Lower lobe of right lung (tissue), 2 donors: ENCODE data around the gene ARRDC5. TPM values are rescaled to one million over a fixed set of nuclear protein-coding genes. Genes with fewer than 3 reads are reported as not detected.

Experiments used
- ATAC-seq, 2 donors: fragments of 200-7000 bp; cut with Tn5 transposase; one replicate each; pipeline ENCODE4 v1.9.1; 2020 to 2022; ENCODE audit warnings: mild to moderate bottlenecking in 2 of 2, moderate library complexity in 2 of 2
- DNase-seq: peaks from one replicate; pipeline ENCODE4 v3.0.0-alpha.2; 2020
- H3K27ac ChIP-seq: fragments of 200-600 bp; one replicate; pipeline ENCODE4 v1.8.0; 2022
- H3K27me3 ChIP-seq: fragments of 200-600 bp; one replicate; pipeline ENCODE4 v1.8.0; 2022; ENCODE audit warnings: low read depth
- H3K36me3 ChIP-seq: fragments of 200-600 bp; one replicate; pipeline ENCODE4 v1.8.0; 2022; ENCODE audit warnings: mild to moderate bottlenecking
- H3K4me1 ChIP-seq: fragments of 200-600 bp; one replicate; pipeline ENCODE4 v1.8.0; 2022
- H3K4me3 ChIP-seq: fragments of 200-600 bp; one replicate; pipeline ENCODE4 v1.8.0; 2022; ENCODE audit warnings: mild to moderate bottlenecking
- H3K9me3 ChIP-seq: fragments of 200-600 bp; one replicate; pipeline ENCODE4 v1.8.0; 2022
- CTCF ChIP-seq: fragments of 200-600 bp; IDR thresholded peaks from one replicate; pipeline ENCODE4 v1.8.0; 2022; ENCODE audit warnings: antibody characterized with exemption, mild to moderate bottlenecking
- intact Hi-C: fragments of 100-400 bp; cut with DNase I; formaldehyde crosslinking; loops from one replicate; pipeline ENCODE4 v1.11.0; 2022
- total RNA-seq: library from RNA; stranded (reverse); fragmentation: NEBNext Ultra II Directional; extraction: Animal tissue kit (Norgen Biotek cat#: 25700); gene quantifications from one replicate; pipeline ENCODE4 v1.2.1, GENCODE V29; 2021
- donor health status: DM: no; HTN: yes; CAD: no; lungs with severe emphysema.

Gene ARRDC5
- total RNA-seq, 1 donor from 2014 or later: 0.83 TPM

DNA sequence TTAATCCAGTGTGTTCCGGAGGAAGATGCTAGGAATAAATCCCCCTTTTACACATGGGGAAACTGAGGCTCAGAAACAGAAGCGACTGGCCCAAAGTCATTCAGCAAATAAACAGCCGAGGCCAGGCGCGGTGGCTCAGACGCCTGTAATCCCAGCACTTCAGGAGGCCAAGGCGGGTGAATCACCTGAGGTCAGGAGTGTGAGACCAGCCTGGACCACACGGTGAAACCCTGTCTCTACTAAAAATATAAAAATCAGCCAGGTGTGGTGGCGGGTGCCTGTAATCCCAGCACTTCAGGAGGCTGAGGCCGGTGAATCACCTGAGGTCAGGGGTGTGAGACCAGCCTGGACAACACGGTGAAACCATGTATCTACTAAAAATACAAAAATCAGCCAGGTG is 23.7 kb downstream of the ARRDC5 start:
- no peak for TF ChIP-seq CTCF
- Histone ChIP-seq H3K4me1 (no peaks in the 10 kb centered on the region), H3K27ac (no peak overlapping the region), H3K4me3 (no peak overlapping the region), H3K36me3 (no peaks in the 10 kb centered on the region), H3K9me3 (no peaks in the 10 kb centered on the region), H3K27me3 (peaks cover 11% of the 10 kb centered on the region)
- intact Hi-C loops: no loop called here
- DNase-seq: no peak
- ATAC-seq: no peak

- no peaks in the 10 kb centered on the region for H3K9me3 ChIP-seq
- no peak overlapping the region for H3K27ac ChIP-seq
- DNase-seq (no peak), ATAC-seq (no peak)
- no peak overlapping the region for H3K4me3 ChIP-seq
- H3K36me3 ChIP-seq: no peaks in the 10 kb centered on the region
- no peak for TF ChIP-seq CTCF
- H3K27me3 ChIP-seq: peaks cover 11% of the 10 kb centered on the region
- no peaks in the 10 kb centered on the region for H3K4me1 ChIP-seq
- intact Hi-C loops: no loop called here
These were observed 24.2 kb downstream of the ARRDC5 start for GRCh38 chr19:4878491-4878968.

DNA sequence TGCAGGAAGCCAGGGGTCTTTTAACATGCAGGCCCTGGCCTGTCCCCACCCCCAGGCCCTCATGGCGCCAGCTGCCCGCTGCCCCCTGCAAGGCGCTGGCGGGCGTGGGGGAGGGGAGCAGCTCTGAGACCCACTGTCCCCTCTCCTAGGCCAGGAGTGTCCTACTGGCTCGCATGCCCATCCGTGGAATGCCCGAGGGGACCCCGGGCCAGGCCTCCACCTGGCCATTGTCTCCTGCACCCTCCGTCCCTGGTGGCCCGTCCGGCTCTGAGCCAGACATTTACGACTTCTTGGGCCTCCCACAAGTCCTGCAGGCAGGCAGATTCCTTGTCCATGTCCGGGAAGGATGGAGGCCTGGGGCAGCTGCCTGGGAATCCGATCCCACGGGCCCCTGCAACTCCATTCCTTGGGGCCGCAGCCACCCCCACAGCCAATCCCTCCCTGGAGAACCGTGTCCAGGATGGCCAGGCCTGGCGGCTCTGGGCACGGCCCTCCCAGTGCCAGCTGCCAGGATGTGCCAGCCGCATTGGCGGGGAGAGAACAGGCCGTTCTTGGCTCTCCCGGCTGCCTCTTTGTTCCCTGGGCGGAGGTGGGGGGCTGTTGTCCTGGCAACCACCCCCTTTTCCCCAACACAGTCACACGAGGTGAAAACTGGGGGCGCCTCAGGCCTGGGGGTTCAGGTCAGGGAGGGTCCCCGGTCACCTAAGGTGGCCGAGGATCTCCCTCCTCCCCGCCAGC is 24.8 kb downstream of the ARRDC5 start:
- no peak overlapping the region for H3K27ac ChIP-seq
- H3K9me3 ChIP-seq: no peaks in the 10 kb centered on the region
- no peaks in the 10 kb centered on the region for H3K36me3 ChIP-seq
- peaks cover 11% of the 10 kb centered on the region for H3K27me3 ChIP-seq
- DNase-seq: no peak
- no peak overlapping the region for H3K4me3 ChIP-seq
- intact Hi-C loops: no loop called here
- TF ChIP-seq CTCF: no peak
- no peaks in the 10 kb centered on the region for H3K4me1 ChIP-seq
- no peak for ATAC-seq

GRCh38 chr19:4873930-4874329 is 28.8 kb downstream of the ARRDC5 start:
- Histone ChIP-seq H3K4me3 (no peak overlapping the region), H3K27ac (no peak overlapping the region)
- intact Hi-C loops: no loop called here

DNA sequence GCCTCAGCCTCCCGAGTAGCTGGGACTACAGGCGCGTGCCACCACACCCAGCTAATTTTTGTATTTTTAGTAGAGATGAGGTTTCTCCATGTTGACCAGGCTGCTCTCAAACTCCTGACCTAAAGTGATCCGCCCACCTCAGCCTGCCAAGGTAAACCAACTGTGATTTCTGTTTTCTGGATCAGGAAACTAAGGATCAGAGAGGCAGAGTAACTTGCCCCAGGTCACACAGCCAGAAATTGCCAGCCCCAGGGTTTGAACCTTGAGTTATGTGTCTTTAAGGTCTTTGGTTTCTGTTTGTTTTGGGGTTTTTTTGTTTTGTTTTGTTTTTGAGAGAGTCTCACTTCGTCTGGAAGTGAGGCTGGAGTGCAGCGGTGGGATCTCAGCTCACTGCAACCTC is 31.0 kb downstream of the ARRDC5 start:
- TF ChIP-seq CTCF: no peak
- DNase-seq (no peak), ATAC-seq (no peak)
- no peaks in the 10 kb centered on the region for H3K36me3 ChIP-seq
- no peaks in the 10 kb centered on the region for H3K9me3 ChIP-seq
- peaks cover 11% of the 10 kb centered on the region for H3K4me1 ChIP-seq
- no peaks in the 10 kb centered on the region for H3K27me3 ChIP-seq
- H3K27ac ChIP-seq: no peak overlapping the region
- no peak overlapping the region for H3K4me3 ChIP-seq
- intact Hi-C loops: no loop called here

More at GRCh38 chr19:4873930-4874329, 28.8 kb downstream of the ARRDC5 start:
- TF ChIP-seq CTCF: no peak
- H3K27me3 ChIP-seq: peaks cover 11% of the 10 kb centered on the region
- H3K36me3 ChIP-seq: no peaks in the 10 kb centered on the region
- no peak for DNase-seq
- H3K4me1 ChIP-seq: no peaks in the 10 kb centered on the region
- no peak for ATAC-seq
- no peaks in the 10 kb centered on the region for H3K9me3 ChIP-seq
